ENCODE results near the gene CDH4. TPM values are rescaled to one million over a fixed set of nuclear protein-coding genes. Genes with fewer than 3 reads are reported as not detected.

The CDH4 gene
- total RNA-seq, 1 experiment from 2014 or later, result not detected

DNA sequence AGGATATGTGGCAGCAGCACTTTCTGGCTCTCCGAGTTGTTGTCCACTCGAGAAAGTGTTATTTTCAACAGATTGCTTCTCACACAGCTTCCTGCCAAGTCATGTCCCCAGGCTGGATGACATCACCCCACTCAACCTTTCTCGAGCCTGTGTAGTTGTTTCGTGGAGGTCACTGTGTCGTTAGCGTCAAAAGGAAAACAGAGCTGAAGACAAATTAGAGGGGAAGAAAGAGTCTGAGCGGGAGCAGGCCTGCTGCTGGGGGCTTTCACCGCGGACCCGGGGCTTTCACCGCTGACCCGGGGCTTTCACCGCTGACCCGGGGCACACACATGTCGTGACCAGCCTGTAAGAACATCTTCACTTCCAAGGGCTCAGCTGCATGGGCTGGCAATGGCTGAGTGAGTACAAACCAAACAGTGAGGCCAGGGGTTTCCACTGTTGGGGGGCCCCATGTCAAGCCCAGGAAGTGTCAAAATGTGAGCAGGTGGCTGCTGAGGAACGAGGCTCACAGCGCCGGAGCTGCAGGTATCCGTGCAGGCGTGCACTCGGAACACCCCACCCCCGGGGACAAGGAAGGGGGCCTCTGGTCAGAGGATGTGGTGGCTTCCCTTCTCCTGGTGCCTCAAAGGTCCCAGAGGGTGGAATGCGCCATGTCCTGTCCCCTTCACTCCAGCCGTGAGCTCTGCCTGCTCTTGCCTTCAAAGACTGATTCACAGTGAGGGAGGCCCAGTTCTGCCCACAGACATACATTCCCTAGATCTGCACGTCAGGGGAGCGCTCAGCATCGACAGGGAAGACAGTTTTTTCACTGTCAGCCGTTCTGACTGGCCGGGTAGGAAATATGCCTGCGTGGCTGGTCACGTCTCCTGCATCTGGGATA is 447.7 kb downstream of the CDH4 start:
- CTCF ChIA-PET, result no interaction called here
- Histone ChIP-seq H4K20me1 (ENCODE audit: insufficient read depth) (no peaks in the 10 kb centered on the region), H3K9me2 (ENCODE audit: insufficient read depth) (no peaks in the 10 kb centered on the region), H3K27ac (no peak overlapping the region), H3K4me3 (no peak overlapping the region), H3K27me3 (ENCODE audit: insufficient read depth, low read depth) (peaks cover 100% of the 10 kb centered on the region), H3K4me2 (no peak overlapping the region), H2AFZ (no peak overlapping the region), H3F3A (ENCODE audit: insufficient read depth, low read depth) (no peaks in the 10 kb centered on the region), H3K36me3 (ENCODE audit: low read depth) (no peaks in the 10 kb centered on the region), H3K79me2 (ENCODE audit: low read depth) (no peaks in the 10 kb centered on the region), H3K9me3 (ENCODE audit: insufficient read depth, low read depth) (no peaks in the 10 kb centered on the region), H3K4me1 (replicated peaks; ENCODE audit: insufficient read depth) (no peaks in the 10 kb centered on the region)
- TF ChIP-seq, protein P1, sequence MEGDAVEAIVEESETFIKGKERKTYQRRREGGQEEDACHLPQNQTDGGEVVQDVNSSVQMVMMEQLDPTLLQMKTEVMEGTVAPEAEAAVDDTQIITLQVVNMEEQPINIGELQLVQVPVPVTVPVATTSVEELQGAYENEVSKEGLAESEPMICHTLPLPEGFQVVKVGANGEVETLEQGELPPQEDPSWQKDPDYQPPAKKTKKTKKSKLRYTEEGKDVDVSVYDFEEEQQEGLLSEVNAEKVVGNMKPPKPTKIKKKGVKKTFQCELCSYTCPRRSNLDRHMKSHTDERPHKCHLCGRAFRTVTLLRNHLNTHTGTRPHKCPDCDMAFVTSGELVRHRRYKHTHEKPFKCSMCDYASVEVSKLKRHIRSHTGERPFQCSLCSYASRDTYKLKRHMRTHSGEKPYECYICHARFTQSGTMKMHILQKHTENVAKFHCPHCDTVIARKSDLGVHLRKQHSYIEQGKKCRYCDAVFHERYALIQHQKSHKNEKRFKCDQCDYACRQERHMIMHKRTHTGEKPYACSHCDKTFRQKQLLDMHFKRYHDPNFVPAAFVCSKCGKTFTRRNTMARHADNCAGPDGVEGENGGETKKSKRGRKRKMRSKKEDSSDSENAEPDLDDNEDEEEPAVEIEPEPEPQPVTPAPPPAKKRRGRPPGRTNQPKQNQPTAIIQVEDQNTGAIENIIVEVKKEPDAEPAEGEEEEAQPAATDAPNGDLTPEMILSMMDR (conservative IDR thresholded peaks at IDR 0.05), result no peak
- no peak for TF ChIP-seq EZH2 (IDR thresholded peaks at IDR 0.05; ENCODE audit: low read depth)
- intact Hi-C loops (cut with micrococcal nuclease; ENCODE audit: unreplicated experiment), result no loop called here
- DNase-seq, result no peak
- POLR2A ChIA-PET (ENCODE audit: unreplicated experiment), result no interaction called here
- BruUV-seq (replicated peaks), result no TSS peak

DNA sequence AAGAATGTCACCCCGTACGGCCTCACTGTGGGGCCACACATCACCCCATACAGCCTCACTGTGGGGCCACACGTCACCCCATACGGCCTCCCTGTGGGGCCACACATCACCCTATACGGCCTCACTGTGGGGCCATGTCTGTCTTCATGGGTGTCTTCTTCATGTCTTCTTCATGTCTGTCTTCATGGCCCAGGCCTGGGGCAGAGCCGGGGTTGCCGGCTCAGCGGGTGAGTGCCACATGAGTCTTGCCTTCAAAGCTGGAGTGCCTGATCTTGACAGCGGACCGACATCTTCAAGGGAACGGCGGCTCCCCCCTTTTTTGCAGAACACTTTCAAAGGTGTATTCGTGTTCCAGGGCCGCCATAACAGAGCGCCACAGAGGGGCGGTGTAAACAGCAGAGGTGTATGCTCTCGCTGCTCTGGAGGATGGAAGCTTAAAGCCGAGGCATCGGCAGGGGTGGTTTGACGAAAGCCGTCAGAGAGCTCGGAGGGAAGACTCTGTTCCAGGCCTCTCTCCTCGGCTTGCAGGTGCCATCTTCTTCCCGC is 448.6 kb downstream of the CDH4 start:
- Histone ChIP-seq H2AFZ (no peak overlapping the region), H4K20me1 (ENCODE audit: insufficient read depth) (no peaks in the 10 kb centered on the region), H3K9me3 (ENCODE audit: insufficient read depth, low read depth) (no peaks in the 10 kb centered on the region), H3K27ac (no peak overlapping the region), H3K9me2 (ENCODE audit: insufficient read depth) (no peaks in the 10 kb centered on the region), H3K36me3 (ENCODE audit: low read depth) (no peaks in the 10 kb centered on the region), H3F3A (ENCODE audit: insufficient read depth, low read depth) (no peaks in the 10 kb centered on the region), H3K27me3 (ENCODE audit: insufficient read depth, low read depth) (peaks cover 100% of the 10 kb centered on the region), H3K4me3 (no peak overlapping the region), H3K79me2 (ENCODE audit: low read depth) (no peaks in the 10 kb centered on the region), H3K4me2 (no peak overlapping the region), H3K4me1 (replicated peaks; ENCODE audit: insufficient read depth) (no peaks in the 10 kb centered on the region)
- DNase-seq, result no peak
- ChIA-PET POLR2A (ENCODE audit: unreplicated experiment) (no interaction called here), CTCF (no interaction called here)
- no TSS peak for BruUV-seq (replicated peaks)
- no peak for TF ChIP-seq EZH2 (IDR thresholded peaks at IDR 0.05; ENCODE audit: low read depth)
- TF ChIP-seq, protein P1 (conservative IDR thresholded peaks at IDR 0.05), result no peak
- intact Hi-C loops (cut with micrococcal nuclease; ENCODE audit: unreplicated experiment), result no loop called here

DNA sequence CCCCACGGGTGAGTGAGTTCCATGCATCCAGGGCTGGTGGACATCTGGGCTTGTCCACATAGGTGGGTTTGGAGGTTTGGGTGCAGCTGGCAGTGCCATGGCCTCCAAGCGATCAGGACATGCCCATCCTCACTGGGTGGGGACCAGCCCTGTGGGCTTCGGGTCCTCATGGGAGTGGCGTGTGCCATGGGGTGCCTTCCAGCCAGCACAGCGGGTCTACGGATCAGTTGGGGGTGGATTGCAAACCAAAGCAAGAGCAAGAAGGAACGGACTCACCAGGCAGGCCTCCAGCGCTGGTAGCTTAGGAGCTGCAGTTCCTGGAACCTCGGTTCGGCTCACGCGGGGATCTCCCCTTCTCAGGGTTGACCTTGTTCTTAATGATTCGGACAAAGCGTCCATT is 449.3 kb downstream of the CDH4 start:
- intact Hi-C loops (cut with micrococcal nuclease; ENCODE audit: unreplicated experiment), result no loop called here
- no peaks in the 10 kb centered on the region for H3K9me3 ChIP-seq (ENCODE audit: insufficient read depth, low read depth)
- no peak overlapping the region for H3K27ac ChIP-seq
- no peak overlapping the region for H3K4me2 ChIP-seq
- H3K79me2 ChIP-seq (ENCODE audit: low read depth), result no peaks in the 10 kb centered on the region
- CTCF ChIA-PET, result no interaction called here
- no peak overlapping the region for H3K4me3 ChIP-seq
- no peaks in the 10 kb centered on the region for H4K20me1 ChIP-seq (ENCODE audit: insufficient read depth)
- peaks cover 100% of the 10 kb centered on the region for H3K27me3 ChIP-seq (ENCODE audit: insufficient read depth, low read depth)
- BruUV-seq (replicated peaks), result no TSS peak
- POLR2A ChIA-PET (ENCODE audit: unreplicated experiment), result no interaction called here
- H3K4me1 ChIP-seq (replicated peaks; ENCODE audit: insufficient read depth), result no peaks in the 10 kb centered on the region
- TF ChIP-seq, protein P1 (conservative IDR thresholded peaks at IDR 0.05), result no peak
- TF ChIP-seq EZH2 (IDR thresholded peaks at IDR 0.05; ENCODE audit: low read depth), result no peak
- H2AFZ ChIP-seq, result no peak overlapping the region
- no peaks in the 10 kb centered on the region for H3F3A ChIP-seq (ENCODE audit: insufficient read depth, low read depth)
- H3K9me2 ChIP-seq (ENCODE audit: insufficient read depth), result no peaks in the 10 kb centered on the region
- DNase-seq, result no peak
- no peaks in the 10 kb centered on the region for H3K36me3 ChIP-seq (ENCODE audit: low read depth)
